ENCODE results near the gene COL15A1. TPM values are rescaled to one million over a fixed set of nuclear protein-coding genes. Genes with fewer than 3 reads are reported as not detected.

The COL15A1 gene
- total and polyA plus RNA-seq, 2 of the 8 experiments (the other 6 are each of a cell fraction or from before 2014, with no cell fraction given): 0.12 to 0.15 TPM

DNA sequence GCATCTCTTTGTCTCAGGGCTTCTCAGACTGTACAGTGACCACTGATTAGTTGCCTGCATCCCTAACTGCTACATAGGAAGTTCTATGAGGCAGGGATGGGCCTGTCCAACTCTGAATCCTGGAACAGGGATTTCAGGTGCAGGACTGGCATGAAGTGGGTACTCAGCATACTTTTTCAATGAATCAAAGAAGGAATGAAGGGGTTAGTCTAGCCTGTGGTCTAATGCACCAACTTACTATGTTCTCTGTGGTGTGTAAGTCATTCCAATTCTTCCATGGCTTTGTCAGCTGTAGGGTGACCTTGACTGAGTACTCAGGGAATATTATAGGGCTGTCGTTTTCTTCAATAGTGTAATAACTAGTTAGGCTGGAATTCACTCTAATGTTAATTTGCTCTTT, 8.3 kb downstream of the COL15A1 start:
- Histone ChIP-seq H2BK15ac (ENCODE audit: low read length) (no peak overlapping the region), H2BK12ac (ENCODE audit: low read depth, low read length) (no peak overlapping the region), H2BK5ac (ENCODE audit: low read depth, low read length) (no peak overlapping the region), H3K27ac (ENCODE audit: low read depth, low read length) (no peak overlapping the region), H3K18ac (ENCODE audit: extremely low read depth, low read length) (no peak overlapping the region), H4K8ac (ENCODE audit: extremely low read depth, insufficient read depth, low read length) (no peak overlapping the region), H3K9me3 (ENCODE audit: insufficient read depth in 2 of 2, low read depth in 1 of 2, low read length in 1 of 2) (peaks cover 2 to 5% of the 10 kb centered on the region in 2 experiments; a peak in 2 of 4 replicates), H3K9ac (replicated peaks in 1 of 4; ENCODE audit: extremely low read depth in 1 of 4, low read depth in 3 of 4, low read length in 3 of 4) (no peak overlapping the region), H3K27me3 (replicated peaks in 1 of 4; ENCODE audit: control insufficient read depth in 3 of 4, extremely low read depth in 1 of 4, insufficient read depth in 3 of 4, low read length in 3 of 4) (no peaks in the 10 kb centered on the region), H3K4me1 (replicated peaks in 1 of 4; ENCODE audit: control insufficient read depth in 3 of 4, insufficient read depth in 4 of 4, low read length in 3 of 4) (no peaks in the 10 kb centered on the region), H3K79me2 (ENCODE audit: control insufficient read depth in 1 of 2, insufficient read depth in 2 of 2, low read length in 2 of 2) (no peaks in the 10 kb centered on the region), H3K14ac (ENCODE audit: insufficient read length) (no peak overlapping the region), H3K36me3 (ENCODE audit: control insufficient read depth in 2 of 4, insufficient read depth in 4 of 4, low read length in 3 of 4) (no peaks in the 10 kb centered on the region), H3K23me2 (ENCODE audit: low read depth, low read length) (peaks cover 2% of the 10 kb centered on the region; the same call in 1 of the 2 replicates), H3K79me1 (ENCODE audit: low read depth, low read length) (no peaks in the 10 kb centered on the region), H2BK20ac (ENCODE audit: low read length) (no peak overlapping the region), H2BK120ac (replicated peaks; ENCODE audit: low read depth, low read length) (no peak overlapping the region), H3K56ac (replicated peaks; ENCODE audit: insufficient read length, low read depth, low read length) (no peak overlapping the region), H3K23ac (ENCODE audit: insufficient read length) (no peak overlapping the region), H3K4ac (replicated peaks; ENCODE audit: insufficient read length, low read depth, low read length) (no peak overlapping the region), H4K91ac (replicated peaks; ENCODE audit: insufficient read length, low read length) (no peak overlapping the region), H2AK5ac (ENCODE audit: low read depth, low read length) (no peak overlapping the region), H3K4me2 (ENCODE audit: insufficient read depth in 1 of 2, low read depth in 2 of 2, low read length in 2 of 2) (no peak overlapping the region), H4K20me1 (replicated peaks in 1 of 2; ENCODE audit: control insufficient read depth in 1 of 2, insufficient read depth in 2 of 2, low read length in 2 of 2) (no peaks in the 10 kb centered on the region), H2AFZ (ENCODE audit: low read length) (no peak overlapping the region), H3K4me3 (ENCODE audit: extremely low read depth in 1 of 4, insufficient read depth in 2 of 4, low read depth in 3 of 4, low read length in 4 of 4) (no peak overlapping the region), H4K5ac (ENCODE audit: insufficient read length, low read depth, low read length) (no peak overlapping the region)
- POLR2A ChIA-PET (ENCODE audit: partially characterized antibody): no interaction called here
- DNase-seq (ENCODE audit: low read depth in 1 of 2, low spot score in 2 of 2): no peak
- FAIRE-seq: no peak
- WGBS, 2 experiments (ENCODE audit: extremely low coverage in 1 of 2, insufficient coverage in 1 of 2, insufficient read length in 1 of 2, insufficient replicate concordance in 2 of 2, low coverage in 1 of 2, low lambda C conversion rate in 2 of 2, missing lambda C conversion rate in 1 of 2): 93% methylated on average over 1 of the region's 1 CpG; no CpG with 5 or more reads in 1 of the 2 experiments
- CTCF ChIA-PET (ENCODE audit: partially characterized antibody): interaction anchor here (1.6 to 2.4 kb wide), 4 partner anchors 15 to 49 kb away, joined by 3 to 9 read pairs (median 6); no protein-coding TSS in a partner anchor
- no peak for TF ChIP-seq POLR2A (IDR thresholded peaks at IDR 0.05; ENCODE audit: control extremely low read depth in 1 of 2, low read depth in 2 of 2, low read length in 2 of 2)
- no peak for TF ChIP-seq SIRT6 (IDR thresholded peaks at IDR 0.05; ENCODE audit: low read length)
- no peak for TF ChIP-seq CBX8 (IDR thresholded peaks at IDR 0.05; ENCODE audit: borderline replicate concordance, low read depth, low read length)
- no peak for TF ChIP-seq SIX5 (IDR thresholded peaks at IDR 0.05; ENCODE audit: low read depth, low read length)

All from H1 (cell line).